Endothelial cell of umbilical vein (primary cell): Measurements from ENCODE around the gene KCNK16. TPM values are rescaled to one million over a fixed set of nuclear protein-coding genes. Genes with fewer than 3 reads are reported as not detected.

Source experiments
- BruUV-seq: library from RNA; stranded (reverse); fragments of 400-500 nt; replicated peaks from 2 replicates; lab custom pipeline; 2021; lab: Mats Ljungman, UMichigan
- CTCF ChIA-PET: fragments of 300-600, 350-600 bp; sonication (Branson Sonifier 250); formaldehyde crosslinking; loops from one replicate; lab custom pipeline; 2021; ENCODE audit warnings: antibody characterized with exemption, inconsistent platforms; lab: Charles Lee
- POLR2A ChIA-PET: fragments of 300-600, 350-600 bp; sonication (Branson Sonifier 250); formaldehyde crosslinking; loops from one replicate; lab custom pipeline; 2021; ENCODE audit warnings: antibody characterized with exemption, inconsistent platforms; lab: Charles Lee
- DNase-seq: peaks from one replicate; pipeline ENCODE4 v3.0.0-alpha.2; 2011; ENCODE audit warnings: low read depth, low spot score
- FAIRE-seq: peaks from 2 replicates; lab custom pipeline; 2011; peaks lifted over from hg19 to GRCh38; lab: Jason Lieb, UNC
- H2AFZ ChIP-seq: 2 replicates; pipeline ENCODE4 v1.6.0; 2012; ENCODE audit warnings: low read depth, low read length, control low read depth, inconsistent platforms
- H3K27ac ChIP-seq: 2 replicates; pipeline ENCODE4 v1.5.1; 2011; ENCODE audit warnings: low read depth, mild to moderate bottlenecking, control low read depth, low read length, moderate library complexity; ENCODE audit not compliant: insufficient read depth
- H3K27me3 ChIP-seq, 2 experiments: 2 replicates each; pipeline versions ENCODE4 v1.6.0 to v1.6.1; 2011; ENCODE audit warnings: low read length in 2 of 2, mixed read lengths in 1 of 2; ENCODE audit not compliant: control insufficient read depth in 2 of 2, insufficient read depth in 2 of 2
- H3K36me3 ChIP-seq, 2 experiments: 2 replicates in 1 of 2; 3 replicates in 1 of 2; pipeline ENCODE4 v1.5.1; 2011; ENCODE audit warnings: low read length in 2 of 2, mild to moderate bottlenecking in 1 of 2, moderate library complexity in 1 of 2; ENCODE audit not compliant: control insufficient read depth in 2 of 2, insufficient read depth in 2 of 2; ENCODE audit errors: extremely low read depth in 1 of 2
- H3K4me1 ChIP-seq: 3 replicates; pipeline ENCODE4 v1.5.1; 2011; ENCODE audit warnings: mild to moderate bottlenecking, low read length; ENCODE audit not compliant: control insufficient read depth, insufficient read depth; ENCODE audit errors: extremely low read depth
- H3K4me2 ChIP-seq: 2 replicates; pipeline ENCODE4 v1.6.1; 2011; ENCODE audit warnings: low read length, control low read depth, mixed read lengths; ENCODE audit not compliant: insufficient read depth
- H3K4me3 ChIP-seq, 3 experiments: fragments of 200-600 bp in 1 of 3; sonication (generic), shearing (Covaris generic) in 1 of 3; replicated peaks in 1 of 3; 2 replicates each; pipeline ENCODE4 v1.5.1; 2011 to 2016; ENCODE audit warnings: control low read depth in 3 of 3, low read length in 3 of 3, mild to moderate bottlenecking in 2 of 3, inconsistent platforms in 1 of 3, low read depth in 1 of 3, moderate library complexity in 1 of 3; ENCODE audit not compliant: insufficient read depth in 1 of 3
- H3K79me2 ChIP-seq: 2 replicates; pipeline ENCODE4 v1.6.0; 2012; ENCODE audit warnings: low read length, inconsistent platforms; ENCODE audit not compliant: control insufficient read depth, insufficient read depth
- H3K9ac ChIP-seq: replicated peaks from 2 replicates; pipeline ENCODE3; 2011; ENCODE audit warnings: low read length, control low read depth; ENCODE audit not compliant: insufficient read depth; ENCODE audit errors: extremely low read depth
- H3K9me1 ChIP-seq: replicated peaks from 3 replicates; pipeline ENCODE4 v1.6.0; 2011; ENCODE audit warnings: mild to moderate bottlenecking, low read length; ENCODE audit not compliant: control insufficient read depth, insufficient read depth; ENCODE audit errors: extremely low read depth
- H3K9me3 ChIP-seq: replicated peaks from 2 replicates; pipeline ENCODE4 v1.5.1; 2012; ENCODE audit warnings: low read length, inconsistent platforms; ENCODE audit not compliant: control insufficient read depth, insufficient read depth
- H4K20me1 ChIP-seq: replicated peaks from 2 replicates; pipeline ENCODE3; 2011; ENCODE audit warnings: mild to moderate bottlenecking, low read length; ENCODE audit not compliant: control insufficient read depth, insufficient read depth; ENCODE audit errors: extremely low read depth
- EZH2 ChIP-seq: IDR thresholded peaks from 2 replicates; pipeline ENCODE4 v1.6.1; 2012; ENCODE audit warnings: borderline replicate concordance, low read depth, mild to moderate bottlenecking, moderate library complexity, low read length, inconsistent platforms; ENCODE audit not compliant: severe bottlenecking
- FOS ChIP-seq: IDR thresholded peaks from 2 replicates; pipeline ENCODE4 v1.6.1; 2011; ENCODE audit warnings: mild to moderate bottlenecking, low read length, moderate library complexity, borderline replicate concordance; ENCODE audit not compliant: insufficient read depth
- GATA2 ChIP-seq: IDR thresholded peaks from 2 replicates; pipeline ENCODE4 v1.7.0; 2011; ENCODE audit warnings: low read depth, mild to moderate bottlenecking, moderate library complexity, mixed read lengths, low read length; ENCODE audit not compliant: insufficient read length, insufficient read depth
- JUN ChIP-seq: IDR thresholded peaks from 2 replicates; pipeline ENCODE4 v1.6.1; 2011; ENCODE audit warnings: borderline replicate concordance, low read depth; ENCODE audit not compliant: insufficient read length, insufficient read depth
- MYC ChIP-seq: IDR thresholded peaks from one replicate; pipeline ENCODE4 v1.6.1; 2011; ENCODE audit warnings: mild to moderate bottlenecking, low read depth, low read length
- POLR2A ChIP-seq: IDR thresholded peaks from 2 replicates; pipeline ENCODE4 v1.6.1; 2012; ENCODE audit warnings: low read depth, mild to moderate bottlenecking, control low read depth, low read length
- POLR2AphosphoS5 ChIP-seq: IDR thresholded peaks from 2 replicates; pipeline ENCODE4 v1.6.1; 2012; ENCODE audit warnings: low read depth, mild to moderate bottlenecking, control low read depth, low read length, moderate library complexity; ENCODE audit not compliant: insufficient read depth
- dilution Hi-C: fragments of 300-500 bp; cut with MboI; formaldehyde crosslinking; loops from one replicate; pipeline ENCODE4 v1.15.0; 2019; ENCODE audit warnings: low sequenced_read_pairs; ENCODE audit not compliant: extremely low pct_ligation_motif_present
- intact Hi-C: fragments of 100-400 bp; cut with micrococcal nuclease; formaldehyde crosslinking; loops from one replicate; pipeline ENCODE4 v1.10.0; 2022
- polyA plus RNA-seq, 4 experiments: library from polyadenylated mRNA; depleted of rRNA in 3 of 4; stranded (reverse) in 3 of 4; unstranded in 1 of 4; fragments of >200 nt; gene quantifications; 2 replicates each; pipeline versions ENCODE4 v1.2.1 to v1.2.3, GENCODE V29; 2011 to 2012; ENCODE audit warnings: missing spikeins in 1 of 4
- total RNA-seq: library from RNA; stranded (reverse); gene quantifications from 2 replicates; pipeline ENCODE4 v1.2.3, GENCODE V29; 2021
- TF ChIP-seq, protein P1 (sequence below), 2 donors: IDR thresholded peaks; 1 replicate in 1 of 2; 2 replicates in 1 of 2; pipeline ENCODE4 v1.5.1; 2011; ENCODE audit warnings: low read length in 2 of 2, mild to moderate bottlenecking in 2 of 2, moderate library complexity in 2 of 2, control low read depth in 1 of 2, inconsistent platforms in 1 of 2, low read depth in 1 of 2; ENCODE audit not compliant: insufficient read depth in 1 of 2; ENCODE audit errors: extremely low read depth in 1 of 2
- TF ChIP-seq, protein P2 (sequence below): IDR thresholded peaks from 2 replicates; pipeline ENCODE4 v1.6.1; 2011; ENCODE audit not compliant: insufficient read depth, insufficient read length

Gene KCNK16
- total and polyA plus RNA-seq, 2 donors (not counting 3 experiments of a cell fraction or from before 2014, with no cell fraction given) = not detected

DNA sequence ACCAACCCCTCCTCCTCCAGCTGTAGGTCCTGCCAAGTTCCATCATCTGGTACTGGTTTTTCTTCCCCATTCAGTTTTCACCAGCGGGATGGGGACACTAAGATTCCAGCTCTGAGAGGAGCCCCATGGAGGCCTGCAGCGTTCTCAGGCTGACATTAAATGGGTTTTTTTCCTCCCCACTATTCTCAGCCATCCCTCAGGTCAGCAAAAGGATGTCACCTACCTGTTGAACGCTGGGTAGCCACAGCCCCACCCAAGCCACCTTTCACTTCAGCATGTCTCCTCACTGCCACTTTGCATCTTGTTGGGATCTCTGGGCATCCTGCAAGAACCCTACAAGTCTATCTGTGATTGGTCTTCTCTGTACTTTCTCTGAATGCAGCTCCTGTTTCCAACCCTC lies 15.0 kb downstream of the KCNK16 start:
- intact Hi-C loops (no loop called here), dilution Hi-C loops (no loop called here)
- no peak overlapping the region for H2AFZ ChIP-seq
- H3K4me1 ChIP-seq = no peaks in the 10 kb centered on the region
- ChIA-PET CTCF (interaction anchor here (0.9 to 14.2 kb wide), 5 partner anchors 139 to 436 kb away, joined by 3 to 223 read pairs (median 4); no protein-coding TSS in a partner anchor), POLR2A (no interaction called here)
- no peak overlapping the region for H3K4me2 ChIP-seq
- no peak for DNase-seq
- H3K9ac ChIP-seq = no peak overlapping the region
- TF ChIP-seq, protein P1, sequence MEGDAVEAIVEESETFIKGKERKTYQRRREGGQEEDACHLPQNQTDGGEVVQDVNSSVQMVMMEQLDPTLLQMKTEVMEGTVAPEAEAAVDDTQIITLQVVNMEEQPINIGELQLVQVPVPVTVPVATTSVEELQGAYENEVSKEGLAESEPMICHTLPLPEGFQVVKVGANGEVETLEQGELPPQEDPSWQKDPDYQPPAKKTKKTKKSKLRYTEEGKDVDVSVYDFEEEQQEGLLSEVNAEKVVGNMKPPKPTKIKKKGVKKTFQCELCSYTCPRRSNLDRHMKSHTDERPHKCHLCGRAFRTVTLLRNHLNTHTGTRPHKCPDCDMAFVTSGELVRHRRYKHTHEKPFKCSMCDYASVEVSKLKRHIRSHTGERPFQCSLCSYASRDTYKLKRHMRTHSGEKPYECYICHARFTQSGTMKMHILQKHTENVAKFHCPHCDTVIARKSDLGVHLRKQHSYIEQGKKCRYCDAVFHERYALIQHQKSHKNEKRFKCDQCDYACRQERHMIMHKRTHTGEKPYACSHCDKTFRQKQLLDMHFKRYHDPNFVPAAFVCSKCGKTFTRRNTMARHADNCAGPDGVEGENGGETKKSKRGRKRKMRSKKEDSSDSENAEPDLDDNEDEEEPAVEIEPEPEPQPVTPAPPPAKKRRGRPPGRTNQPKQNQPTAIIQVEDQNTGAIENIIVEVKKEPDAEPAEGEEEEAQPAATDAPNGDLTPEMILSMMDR (IDR thresholded peaks at IDR 0.05; ENCODE audit: extremely low read depth in 1 of 2, insufficient read depth in 1 of 2, low read depth in 1 of 2, low read length in 2 of 2) = no peak
- TF ChIP-seq GATA2 (no peak), POLR2A (no peak), POLR2AphosphoS5 (no peak), MYC (no peak), EZH2 (no peak), JUN (no peak), FOS (no peak)
- TF ChIP-seq, protein P2, sequence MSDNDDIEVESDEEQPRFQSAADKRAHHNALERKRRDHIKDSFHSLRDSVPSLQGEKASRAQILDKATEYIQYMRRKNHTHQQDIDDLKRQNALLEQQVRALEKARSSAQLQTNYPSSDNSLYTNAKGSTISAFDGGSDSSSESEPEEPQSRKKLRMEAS = no peak
- H3K9me1 ChIP-seq = no peaks in the 10 kb centered on the region
- H3K79me2 ChIP-seq = no peaks in the 10 kb centered on the region
- H3K4me3 ChIP-seq = no peak overlapping the region
- H3K27me3 ChIP-seq = peaks cover under 1 to 4% of the 10 kb centered on the region in 2 experiments
- BruUV-seq = no TSS peak
- no peaks in the 10 kb centered on the region for H4K20me1 ChIP-seq
- no peaks in the 10 kb centered on the region for H3K9me3 ChIP-seq
- no peak for FAIRE-seq
- no peaks in the 10 kb centered on the region for H3K36me3 ChIP-seq
- no peak overlapping the region for H3K27ac ChIP-seq
